ENCODE measurements around the gene ULK3.

GRCh38 chr15:74821091-74821789 lies 21.7 kb downstream of the ULK3 start:
- TF ChIP-seq POLR2A (IDR thresholded peaks at IDR 0.05): no peak
- TF ChIP-seq POLR2AphosphoS5 (IDR thresholded peaks at IDR 0.05): no peak
- TF ChIP-seq CTCF (IDR thresholded peaks at IDR 0.05 in 8 of 11, conservative IDR thresholded peaks at IDR 0.05 in 3 of 11): no peak

All from spleen (tissue), 7 donors.